Activated CD4-positive, alpha-beta T cell treated with anti-CD3 and anti-CD28 coated beads for 36 hours (primary cell): ENCODE measurements around the gene LOC101059915.
"Not testable (repeated sequence)": the region's sequence is repeated elsewhere in the genome, so short reads cannot be mapped to it uniquely, and the experiment has no call there.

ENCODE experiments used
- ATAC-seq: fragments of 200-7000 bp; cut with Tn5 transposase; one replicate; pipeline ENCODE4 v1.10.0; 2021; ENCODE audit warnings: mild to moderate bottlenecking, moderate library complexity
- CTCF ChIA-PET: fragments of 350-600 bp; sonication (Branson Sonifier 250); formaldehyde crosslinking; loops from one replicate; lab custom pipeline; 2021; ENCODE audit warnings: antibody characterized with exemption; lab: Charles Lee
- POLR2A ChIA-PET: fragments of 350-600 bp; sonication (Branson Sonifier 250); formaldehyde crosslinking; loops from one replicate; lab custom pipeline; 2021; ENCODE audit warnings: antibody characterized with exemption, inconsistent platforms; lab: Charles Lee
- DNase-seq: peaks from one replicate; pipeline ENCODE4 v3.0.0-alpha.2; 2020
- H3K27ac Mint-ChIP-seq: one replicate; pipeline ENCODE4 v1.8.0; 2021; ENCODE audit warnings: mixed read lengths
- H3K27me3 Mint-ChIP-seq: one replicate; pipeline ENCODE4 v1.8.0; 2021; ENCODE audit warnings: mixed read lengths
- H3K36me3 Mint-ChIP-seq: one replicate; pipeline ENCODE4 v1.8.0; 2021; ENCODE audit warnings: low read depth, mixed read lengths
- H3K4me1 Mint-ChIP-seq: one replicate; pipeline ENCODE4 v1.8.0; 2021; ENCODE audit warnings: mixed read lengths
- H3K4me3 Mint-ChIP-seq: one replicate; pipeline ENCODE4 v1.8.0; 2021; ENCODE audit warnings: mild to moderate bottlenecking, moderate library complexity, mixed read lengths
- H3K9me3 Mint-ChIP-seq: one replicate; pipeline ENCODE4 v1.8.0; 2021; ENCODE audit warnings: low read depth, mixed read lengths
- intact Hi-C, 2 experiments: fragments of 100-400 bp; cut with DNase I in 1 of 2; cut with micrococcal nuclease in 1 of 2; formaldehyde crosslinking; loops; one replicate each; pipeline versions ENCODE4 v1.14.2 to v1.15.1; 2022 to 2024; cut with DNase I, micrococcal nuclease

The LOC101059915 gene

GRCh38 chrX:71662654-71663053 lies 4.7 kb upstream of the LOC101059915 start:
- POLR2A ChIA-PET, DNase-seq, H3K36me3 Mint-ChIP-seq, H3K9me3 Mint-ChIP-seq, H3K27me3 Mint-ChIP-seq: not testable (repeated sequence)
- CTCF ChIA-PET, result interaction anchor here (0.7 to 1.1 kb wide), 2 partner anchors 8 to 16 kb away, joined by 3 to 4 read pairs; no protein-coding TSS in a partner anchor
- ATAC-seq, result peak; percentile 31
- H3K4me1 Mint-ChIP-seq, result peaks cover 31% of the 10 kb centered on the region
- H3K4me3 Mint-ChIP-seq, result peak overlapping the region; percentile 9
- H3K27ac Mint-ChIP-seq, result peak overlapping the region; percentile 15
- intact Hi-C loops, result loop anchor here in 1 of 2 experiments (2.0 kb wide), 1 partner anchor 44 kb away; the partner anchor contains the start of gene CXCR3

- H3K36me3 Mint-ChIP-seq, H3K27me3 Mint-ChIP-seq, H3K4me3 Mint-ChIP-seq, POLR2A ChIA-PET, H3K27ac Mint-ChIP-seq, H3K9me3 Mint-ChIP-seq: not testable (repeated sequence)
- intact Hi-C loops, result loop anchor here in 1 of 2 experiments (2.0 kb wide), 1 partner anchor 44 kb away; the partner anchor contains the start of gene CXCR3
- peaks cover 31% of the 10 kb centered on the region for H3K4me1 Mint-ChIP-seq
- CTCF ChIA-PET, result interaction anchor here (0.9 kb wide), 1 partner anchor 21 kb away, joined by 4 read pairs; no protein-coding TSS in a partner anchor
- DNase-seq (peak; percentile 80), ATAC-seq (peak; percentile 48)
Measured at GRCh38 chrX:71663238-71663637, 4.1 kb upstream of the LOC101059915 start.

DNA sequence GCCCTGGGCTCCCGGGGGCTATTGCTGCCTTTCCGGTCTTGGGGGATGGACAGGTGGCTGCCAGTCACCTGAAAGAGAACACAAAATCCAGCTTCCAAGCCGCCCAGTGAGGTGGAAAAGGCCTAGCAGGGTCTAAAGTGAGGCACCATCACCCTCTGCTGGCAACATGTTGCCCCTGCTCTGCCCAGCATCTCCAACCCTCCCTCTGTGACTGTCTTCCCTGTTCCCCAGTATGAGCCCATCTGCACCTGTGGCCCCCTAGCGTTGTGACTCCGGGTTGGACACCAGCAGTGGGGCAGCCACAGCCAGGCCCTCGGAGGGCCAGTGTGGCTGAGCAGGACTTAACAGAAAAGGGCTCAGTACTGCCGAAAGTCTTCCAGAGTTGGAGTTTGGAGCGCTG lies 3.1 kb upstream of the LOC101059915 start:
- H3K36me3 Mint-ChIP-seq, H3K9me3 Mint-ChIP-seq, H3K4me3 Mint-ChIP-seq, POLR2A ChIA-PET, H3K27me3 Mint-ChIP-seq, intact Hi-C loops, H3K27ac Mint-ChIP-seq: not testable (repeated sequence)
- ATAC-seq (peak; percentile 70), DNase-seq (peak; percentile 50)
- H3K4me1 Mint-ChIP-seq, result peaks cover 31% of the 10 kb centered on the region
- CTCF ChIA-PET, result interaction anchor here (0.6 to 0.9 kb wide), 6 partner anchors 15 to 606 kb away, joined by 3 to 4 read pairs (median 3); no protein-coding TSS in a partner anchor

DNA sequence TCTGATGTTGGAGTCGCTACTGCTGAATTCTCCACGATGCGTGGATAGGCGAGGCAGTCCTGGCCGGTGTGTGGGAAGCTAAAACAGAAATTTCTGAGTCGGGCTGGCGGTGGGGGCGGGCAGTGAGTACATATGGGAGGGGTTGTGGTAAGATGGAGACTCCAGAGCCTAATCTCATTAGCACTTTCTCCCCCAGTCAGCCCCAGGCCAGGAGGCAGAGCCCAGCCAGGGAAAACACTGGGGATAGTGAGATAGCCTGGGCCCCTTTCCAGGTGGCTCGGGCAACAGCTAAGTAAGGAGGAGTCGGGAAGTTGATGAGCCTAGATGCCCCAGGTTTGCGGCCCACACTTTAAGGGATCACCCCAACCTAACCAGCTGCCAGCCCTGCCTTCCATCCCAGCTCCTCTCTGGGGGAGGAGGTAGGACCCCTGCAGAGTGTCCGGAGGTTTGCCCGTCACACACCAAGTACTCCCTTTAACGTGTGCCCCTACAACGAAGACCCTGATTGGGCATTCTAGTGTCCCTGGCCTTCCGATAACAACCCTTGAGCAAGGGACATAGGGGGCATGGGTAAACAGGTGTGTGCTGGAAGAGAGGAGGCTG lies 2.4 kb upstream of the LOC101059915 start:
- ATAC-seq (no peak), DNase-seq (no peak)
- Mint-ChIP-seq H3K36me3 (no peaks in the 10 kb centered on the region), H3K27me3 (no peaks in the 10 kb centered on the region), H3K4me1 (peaks cover 32% of the 10 kb centered on the region), H3K27ac (no peak overlapping the region), H3K4me3 (no peak overlapping the region), H3K9me3 (no peaks in the 10 kb centered on the region)
- intact Hi-C loops, result no loop called here
- CTCF ChIA-PET, result interaction anchor here (0.6 to 0.9 kb wide), 3 partner anchors 10 to 195 kb away, joined by 3 read pairs; no protein-coding TSS in a partner anchor
- POLR2A ChIA-PET, result no interaction called here

- ATAC-seq, result no peak
- intact Hi-C loops, result no loop called here
- no peak overlapping the region for H3K27ac Mint-ChIP-seq
- no peaks in the 10 kb centered on the region for H3K27me3 Mint-ChIP-seq
- DNase-seq, result no peak
- CTCF ChIA-PET, result interaction anchor here (0.6 to 0.9 kb wide), 2 partner anchors 131 to 194 kb away, joined by 3 read pairs; no protein-coding TSS in a partner anchor
- POLR2A ChIA-PET, result interaction anchor here (0.6 kb wide), 1 partner anchor 305 kb away, joined by 3 read pairs; no protein-coding TSS in a partner anchor
- H3K4me1 Mint-ChIP-seq, result peaks cover 39% of the 10 kb centered on the region
- H3K9me3 Mint-ChIP-seq, result no peaks in the 10 kb centered on the region
- H3K36me3 Mint-ChIP-seq, result no peaks in the 10 kb centered on the region
- H3K4me3 Mint-ChIP-seq, result no peak overlapping the region
Measured at GRCh38 chrX:71665747-71666146, 1.6 kb upstream of the LOC101059915 start.

- no peaks in the 10 kb centered on the region for H3K27me3 Mint-ChIP-seq
- peaks cover 42% of the 10 kb centered on the region for H3K4me1 Mint-ChIP-seq
- H3K9me3 Mint-ChIP-seq, result no peaks in the 10 kb centered on the region
- no peak overlapping the region for H3K4me3 Mint-ChIP-seq
- no peak overlapping the region for H3K27ac Mint-ChIP-seq
- CTCF ChIA-PET, result interaction anchor here (0.6 to 0.9 kb wide), 2 partner anchors 132 to 193 kb away, joined by 3 read pairs; no protein-coding TSS in a partner anchor
- DNase-seq, result no peak
- POLR2A ChIA-PET, result interaction anchor here (0.6 kb wide), 1 partner anchor 306 kb away, joined by 3 read pairs; no protein-coding TSS in a partner anchor
- intact Hi-C loops, result no loop called here
- ATAC-seq, result no peak
- H3K36me3 Mint-ChIP-seq, result no peaks in the 10 kb centered on the region
Measured at GRCh38 chrX:71666240-71667223, 814 bp upstream of the LOC101059915 start.

DNA sequence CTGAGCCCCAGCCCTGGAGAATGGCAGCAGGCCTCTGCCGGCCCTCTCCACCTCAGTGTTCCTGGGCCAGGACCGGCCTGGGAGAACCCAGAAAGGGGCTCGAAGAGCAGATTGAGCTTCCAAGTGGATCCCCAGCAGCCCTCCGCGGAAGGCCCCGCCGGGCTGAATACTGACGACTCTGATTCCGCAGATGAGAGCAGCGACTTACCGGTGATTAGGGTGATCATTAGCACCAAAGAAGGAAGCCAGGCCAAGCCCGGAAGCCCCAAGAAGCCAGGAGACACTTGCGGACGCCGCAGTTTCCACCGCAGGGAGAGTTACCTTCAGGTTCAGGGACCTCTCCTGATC lies 876 bp downstream of the LOC101059915 start:
- no peak overlapping the region for H3K27ac Mint-ChIP-seq
- H3K4me1 Mint-ChIP-seq, result peaks cover 38% of the 10 kb centered on the region
- CTCF ChIA-PET, result interaction anchor here (1.0 kb wide), 1 partner anchor 191 kb away, joined by 3 read pairs; no protein-coding TSS in a partner anchor
- no peak for ATAC-seq
- H3K9me3 Mint-ChIP-seq, result no peaks in the 10 kb centered on the region
- no peaks in the 10 kb centered on the region for H3K36me3 Mint-ChIP-seq
- intact Hi-C loops, result no loop called here
- no peak overlapping the region for H3K4me3 Mint-ChIP-seq
- POLR2A ChIA-PET, result no interaction called here
- H3K27me3 Mint-ChIP-seq, result peaks cover 4% of the 10 kb centered on the region
- no peak for DNase-seq

DNA sequence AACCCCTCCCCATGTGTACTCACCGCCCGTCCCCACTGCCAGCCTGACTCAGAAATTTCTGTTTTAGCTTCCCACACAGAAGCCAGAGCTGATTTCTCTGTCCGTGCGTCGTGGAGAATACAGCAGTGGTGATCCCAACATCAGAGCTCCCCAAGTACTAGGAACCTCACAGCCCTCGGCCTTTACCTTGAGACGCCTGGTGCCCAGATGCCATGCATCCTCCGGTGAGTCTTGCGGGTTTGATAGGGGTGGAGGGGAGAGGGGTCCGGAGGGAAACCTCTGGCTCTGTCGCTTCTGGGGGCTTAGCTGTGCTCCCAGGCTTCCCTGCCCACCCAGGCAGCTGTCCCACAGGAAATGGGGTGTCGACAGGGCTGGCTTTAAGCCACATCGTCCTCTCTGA lies 2.1 kb downstream of the LOC101059915 start:
- no peak overlapping the region for H3K4me3 Mint-ChIP-seq
- POLR2A ChIA-PET, result no interaction called here
- no peaks in the 10 kb centered on the region for H3K9me3 Mint-ChIP-seq
- H3K27ac Mint-ChIP-seq, result no peak overlapping the region
- intact Hi-C loops, result no loop called here
- CTCF ChIA-PET, result interaction anchor here (0.5 to 2.1 kb wide), 3 partner anchors 186 to 374 kb away, joined by 3 to 11 read pairs (median 3); no protein-coding TSS in a partner anchor
- ATAC-seq (no peak), DNase-seq (no peak)
- H3K4me1 Mint-ChIP-seq, result peaks cover 26% of the 10 kb centered on the region
- H3K36me3 Mint-ChIP-seq, result no peaks in the 10 kb centered on the region
- H3K27me3 Mint-ChIP-seq, result peaks cover 4% of the 10 kb centered on the region

DNA sequence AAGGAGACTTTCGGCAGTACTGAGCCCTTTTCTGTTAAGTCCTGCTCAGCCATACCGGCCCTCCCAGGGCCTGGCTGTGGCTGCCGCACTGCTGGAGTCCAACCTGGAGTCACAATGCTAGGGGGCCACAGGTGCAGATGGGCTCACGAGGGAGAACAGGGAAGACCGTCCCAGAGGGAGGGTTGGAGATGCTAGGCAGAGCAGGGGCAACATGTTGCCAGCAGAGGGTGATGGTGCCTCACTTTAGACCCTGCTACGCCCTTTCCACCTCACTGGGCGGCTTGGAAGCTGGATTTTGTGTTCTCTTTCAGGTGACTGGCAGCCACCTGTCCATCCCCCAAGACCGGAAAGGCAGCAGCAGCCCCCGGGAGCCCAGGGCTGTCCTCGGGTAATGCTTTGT lies 2.6 kb downstream of the LOC101059915 start:
- POLR2A ChIA-PET, H3K4me3 Mint-ChIP-seq, H3K27ac Mint-ChIP-seq, H3K27me3 Mint-ChIP-seq, H3K36me3 Mint-ChIP-seq, H3K9me3 Mint-ChIP-seq: not testable (repeated sequence)
- H3K4me1 Mint-ChIP-seq, result peaks cover 23% of the 10 kb centered on the region
- intact Hi-C loops, result loop anchor here in 1 of 2 experiments (1.0 kb wide), 1 partner anchor 189 kb away; no protein-coding TSS in a partner anchor
- CTCF ChIA-PET, result interaction anchor here (0.5 to 2.1 kb wide), 3 partner anchors 186 to 374 kb away, joined by 3 to 11 read pairs (median 3); no protein-coding TSS in a partner anchor
- DNase-seq (peak; percentile 60), ATAC-seq (peak; percentile 82)

DNA sequence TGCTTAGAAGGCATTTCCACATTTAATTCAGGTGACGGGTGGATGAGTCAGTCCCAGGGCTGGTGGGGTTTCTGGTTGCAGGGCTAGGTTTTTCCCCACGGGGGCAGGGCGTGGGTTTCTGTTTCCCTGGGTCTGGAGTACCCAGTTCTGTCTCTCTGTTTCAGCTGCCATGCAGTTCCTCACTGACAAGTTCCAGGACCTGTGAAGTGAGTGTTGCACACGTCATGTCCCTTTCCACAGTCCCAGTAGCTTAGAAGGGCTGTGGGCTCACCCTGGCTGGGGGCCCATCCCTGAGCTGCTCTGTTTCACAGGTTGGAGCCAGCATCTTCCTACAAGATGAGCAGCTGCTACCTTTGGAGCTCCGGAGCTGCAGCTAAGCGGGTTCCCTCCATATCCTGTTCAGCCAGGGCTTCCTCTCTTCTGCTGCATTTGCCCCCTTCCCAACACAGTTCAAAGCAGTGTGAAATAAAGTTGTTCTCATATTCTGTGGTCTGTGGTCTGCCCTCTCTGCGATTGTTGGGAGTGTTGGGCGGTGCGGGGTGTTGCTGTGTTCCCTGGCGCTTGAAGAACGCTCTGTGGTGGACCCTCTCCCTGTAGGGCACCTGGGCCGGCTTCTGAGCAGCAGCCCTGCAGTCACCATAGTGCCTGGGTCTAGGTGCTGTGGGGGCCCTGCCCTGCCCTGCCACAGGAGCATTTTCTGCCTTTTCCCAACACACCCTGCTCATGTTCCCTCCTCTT lies 3.9 kb downstream of the LOC101059915 start:
- intact Hi-C loops, result no loop called here
- Mint-ChIP-seq H3K9me3 (no peaks in the 10 kb centered on the region), H3K27me3 (peaks cover 4% of the 10 kb centered on the region), H3K27ac (peak overlapping the region; percentile 15), H3K4me1 (peaks cover 23% of the 10 kb centered on the region), H3K4me3 (no peak overlapping the region), H3K36me3 (no peaks in the 10 kb centered on the region)
- CTCF ChIA-PET, result interaction anchor here (0.8 to 0.9 kb wide), 2 partner anchors 9 to 226 kb away, joined by 3 to 4 read pairs; no protein-coding TSS in a partner anchor
- POLR2A ChIA-PET, result interaction anchor here (0.5 kb wide), 1 partner anchor 120 kb away, joined by 4 read pairs; no protein-coding TSS in a partner anchor
- DNase-seq (peak; percentile 78), ATAC-seq (peak; percentile 79)
